SW480 (cell line): ENCODE data around the gene CACNA2D3.
"Not testable (repeated sequence)": the region's sequence is repeated elsewhere in the genome, so short reads cannot be mapped to it uniquely, and the experiment has no call there.

Source experiments
- DNase-seq: peaks from one replicate; pipeline ENCODE4 v3.0.0-alpha.2; 2016; ENCODE audit warnings: low spot score

The CACNA2D3 gene

DNA sequence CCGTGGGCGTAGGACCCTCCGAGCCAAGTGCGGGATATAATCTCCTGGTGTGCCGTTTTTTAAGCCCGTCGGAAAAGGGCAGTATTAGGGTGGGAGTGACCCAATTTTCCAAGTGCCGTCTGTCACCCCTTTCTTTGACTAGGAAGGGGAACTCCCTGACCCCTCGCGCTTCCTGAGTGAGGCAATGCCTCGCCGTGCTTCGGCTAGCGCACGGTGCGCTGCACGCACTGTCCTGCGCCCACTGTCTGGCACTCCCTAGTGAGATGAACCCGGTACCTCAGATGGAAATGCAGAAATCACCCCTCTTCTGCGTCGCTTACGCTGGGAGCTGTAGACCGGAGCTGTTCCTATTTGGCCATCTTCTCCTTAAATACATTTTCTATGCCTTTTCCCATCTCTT, 342.2 kb downstream of the CACNA2D3 start:
- DNase-seq = not testable (repeated sequence)

DNA sequence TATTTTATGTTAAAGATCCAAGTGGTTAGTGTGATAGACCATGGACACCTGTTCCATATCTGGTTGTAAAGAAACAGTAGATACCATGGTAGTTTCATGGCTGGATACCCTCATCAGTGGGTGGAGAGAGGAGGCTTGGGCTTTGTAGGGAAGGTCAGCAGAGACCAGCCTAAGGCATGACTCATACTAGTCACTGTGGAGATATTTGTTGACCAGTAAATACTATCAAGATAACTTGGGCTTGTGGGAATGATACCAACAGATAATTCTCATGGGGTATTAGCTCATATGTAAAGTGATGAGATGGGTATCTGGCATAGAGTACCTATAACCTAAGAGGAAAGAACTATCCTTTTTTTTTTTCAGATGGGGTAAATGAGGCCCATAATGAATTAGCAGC, 354.5 kb downstream of the CACNA2D3 start:
- DNase-seq = no peak

DNA sequence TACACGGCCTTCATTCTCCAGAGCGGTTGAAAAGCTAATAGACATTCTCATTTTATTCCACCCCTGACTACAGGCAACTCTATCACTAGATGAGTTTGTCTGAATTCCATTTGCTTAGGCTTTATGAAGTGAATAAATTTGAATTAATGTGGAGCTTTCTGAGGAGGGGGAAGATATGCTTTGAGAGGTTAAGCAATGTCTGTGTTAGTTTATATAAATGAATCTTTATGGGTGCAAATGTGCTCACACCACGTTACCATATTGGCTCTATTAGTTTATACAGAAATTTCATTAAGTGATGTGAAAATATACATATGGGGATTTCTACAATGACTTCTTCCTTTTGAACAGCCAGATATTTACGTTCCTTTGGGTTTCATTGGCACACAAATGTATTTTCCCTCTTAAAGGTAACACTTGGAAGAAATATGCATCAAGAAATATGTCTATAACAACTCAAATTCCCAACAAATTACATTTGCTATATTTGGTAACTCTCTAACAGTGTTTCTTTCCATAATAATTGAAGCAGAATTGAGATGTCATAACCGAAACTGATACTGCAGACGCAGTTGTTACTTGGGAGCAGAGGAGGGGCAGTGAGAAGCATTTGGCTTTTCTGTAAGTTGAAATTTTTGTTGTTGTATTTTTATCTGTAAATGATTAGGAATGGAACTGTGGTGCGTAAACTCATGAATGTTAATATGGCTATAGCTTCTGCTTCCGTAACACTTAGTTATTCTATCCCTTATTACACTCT, 359.4 kb downstream of the CACNA2D3 start:
- no peak for DNase-seq

GRCh38 chr3:54484334-54484733, 362.0 kb downstream of the CACNA2D3 start:
- DNase-seq = no peak

GRCh38 chr3:54486317-54486716, 364.0 kb downstream of the CACNA2D3 start:
- DNase-seq = no peak

GRCh38 chr3:54488297-54488696, 365.9 kb downstream of the CACNA2D3 start:
- no peak for DNase-seq

- no peak for DNase-seq
Measured at GRCh38 chr3:54494209-54494608, 371.9 kb downstream of the CACNA2D3 start.

DNA sequence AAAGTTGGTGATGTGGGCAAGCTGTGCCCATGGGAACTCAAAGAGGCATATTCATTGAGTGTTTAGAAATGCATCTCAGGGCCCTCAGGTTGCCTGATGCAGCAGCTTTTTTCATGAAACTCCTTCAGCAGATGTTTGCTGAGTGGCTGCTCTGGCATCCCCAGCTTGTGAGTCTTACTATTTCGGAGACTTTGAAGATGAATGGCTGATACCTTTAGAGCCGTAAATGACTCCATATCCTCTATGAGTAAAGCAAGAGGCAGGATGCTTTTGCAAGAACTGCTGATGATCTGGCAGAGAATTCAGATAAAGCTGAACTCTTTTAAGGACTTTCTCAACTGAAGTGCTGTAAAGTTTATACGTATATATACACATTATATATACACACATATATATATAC, 384.3 kb downstream of the CACNA2D3 start:
- no peak for DNase-seq

DNA sequence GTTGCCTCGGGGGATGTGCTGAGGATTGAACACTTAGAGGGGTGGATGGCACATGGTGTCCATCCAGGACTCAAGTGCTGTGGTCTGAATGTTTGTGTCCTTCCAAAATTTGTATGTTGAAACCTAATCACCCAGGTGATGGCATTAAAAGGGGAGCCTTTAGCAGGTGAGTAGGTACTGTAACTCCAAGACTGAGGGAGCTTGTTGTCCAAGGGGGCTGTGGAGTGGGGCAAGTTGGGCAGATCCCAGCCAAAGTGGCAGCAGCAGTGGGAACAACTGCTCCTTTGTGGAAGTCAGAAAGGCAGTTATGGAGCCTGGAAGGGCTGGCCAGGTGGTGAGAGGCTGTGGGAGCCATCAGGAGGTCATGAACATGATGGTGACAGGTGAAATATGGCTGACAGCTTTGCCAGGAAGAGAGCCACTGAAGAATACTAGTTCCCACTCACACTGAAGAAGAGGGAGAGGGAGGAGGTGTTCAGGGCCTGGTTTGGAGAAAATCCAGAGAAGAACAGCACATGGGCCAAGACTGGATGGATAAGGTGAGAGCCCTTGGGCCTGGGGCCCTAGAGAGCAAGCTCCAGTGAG, 385.6 kb downstream of the CACNA2D3 start:
- DNase-seq = no peak

DNA sequence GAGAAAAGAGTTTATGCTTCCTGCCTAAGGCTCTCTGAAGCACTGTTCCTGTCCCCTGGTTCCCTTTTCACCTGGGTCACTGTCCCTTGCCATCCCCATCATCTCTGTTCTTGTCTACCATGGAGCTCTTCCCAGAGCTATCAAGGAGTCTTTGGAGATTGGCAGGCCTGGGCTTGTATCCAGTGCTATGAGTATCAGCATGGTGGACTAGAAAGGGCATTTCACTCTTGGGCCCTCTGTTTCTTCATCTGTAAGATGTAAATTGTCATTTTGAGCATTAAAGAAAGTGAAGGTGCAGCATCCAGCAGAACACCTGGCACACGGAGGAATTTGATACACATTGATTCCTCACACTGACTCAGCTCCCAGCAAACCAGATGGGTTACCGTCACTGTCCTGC, 388.2 kb downstream of the CACNA2D3 start:
- no peak for DNase-seq

GRCh38 chr3:54511766-54512365, 389.5 kb downstream of the CACNA2D3 start:
- no peak for DNase-seq

DNA sequence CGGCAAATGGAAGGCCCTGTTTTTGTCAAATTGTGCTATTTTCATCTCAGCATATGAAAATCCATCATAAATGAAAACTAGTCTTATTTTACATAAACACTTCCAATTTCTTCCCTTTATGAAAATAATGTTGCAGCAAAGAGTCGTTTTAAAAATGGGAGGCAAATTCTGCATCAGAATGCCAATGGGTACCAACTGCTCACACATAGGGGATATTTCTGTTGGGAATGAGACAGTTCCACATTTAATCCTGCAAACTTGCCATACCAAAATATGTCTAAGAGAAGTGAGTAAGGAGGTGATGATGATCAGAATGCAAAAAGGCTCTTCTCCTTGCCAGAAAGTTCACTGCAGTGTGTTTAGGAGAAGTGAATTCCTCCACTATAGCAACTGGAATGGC, 391.7 kb downstream of the CACNA2D3 start:
- no peak for DNase-seq

DNA sequence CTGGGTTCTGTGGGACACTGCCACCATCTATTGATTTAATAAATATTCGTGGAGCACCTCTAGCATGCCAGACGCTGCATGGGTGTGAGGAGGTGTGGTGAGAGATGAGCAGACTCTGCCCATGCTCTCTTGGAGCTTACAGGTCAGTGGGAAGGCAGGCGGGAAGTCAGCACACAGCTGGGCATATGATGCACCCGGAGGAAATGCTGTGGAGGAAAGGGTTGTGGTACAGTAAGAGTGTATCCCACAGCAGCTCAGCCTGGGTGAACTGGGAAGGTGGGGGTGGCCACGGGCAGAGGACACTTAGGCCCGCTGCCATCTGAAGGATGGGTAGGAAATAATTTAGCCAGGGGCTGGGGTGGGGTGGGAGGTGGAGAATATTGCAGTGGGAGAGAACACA, 392.1 kb downstream of the CACNA2D3 start:
- DNase-seq = no peak

GRCh38 chr3:54515441-54516213, 393.3 kb downstream of the CACNA2D3 start:
- no peak for DNase-seq

GRCh38 chr3:54517424-54517823, 395.1 kb downstream of the CACNA2D3 start:
- DNase-seq = no peak

DNA sequence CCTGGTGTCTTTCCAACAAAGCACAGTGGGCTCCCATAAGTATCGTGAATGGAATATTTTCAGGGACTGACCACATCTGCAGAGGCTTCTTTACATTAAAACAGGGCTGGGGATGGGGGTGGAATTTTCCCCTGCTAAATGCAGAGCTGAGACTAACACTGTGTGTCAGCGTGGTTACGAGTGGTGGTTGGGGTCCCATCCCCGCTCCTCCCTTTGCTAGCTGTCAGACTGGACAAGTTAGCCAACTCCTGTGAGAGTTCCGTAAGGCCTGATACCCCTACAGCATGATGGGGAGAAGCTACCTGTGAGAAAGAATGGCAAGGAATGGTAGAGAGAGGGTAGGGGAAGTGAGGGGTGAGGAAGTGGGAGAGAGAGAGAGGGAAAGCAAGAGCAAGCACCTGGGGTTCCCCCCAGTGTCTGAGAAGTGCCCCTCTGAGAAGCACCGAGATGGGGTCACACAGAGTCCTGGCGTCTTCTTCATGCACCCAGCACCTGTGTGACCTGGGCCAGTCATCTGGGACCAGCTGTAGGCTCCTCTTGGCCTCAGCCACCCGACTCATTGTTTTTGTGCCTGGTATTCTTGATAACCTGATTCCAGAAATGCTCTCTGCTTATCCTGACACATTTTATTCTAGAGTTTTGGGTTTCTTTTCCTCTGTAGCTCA, 395.8 kb downstream of the CACNA2D3 start:
- DNase-seq = no peak

DNA sequence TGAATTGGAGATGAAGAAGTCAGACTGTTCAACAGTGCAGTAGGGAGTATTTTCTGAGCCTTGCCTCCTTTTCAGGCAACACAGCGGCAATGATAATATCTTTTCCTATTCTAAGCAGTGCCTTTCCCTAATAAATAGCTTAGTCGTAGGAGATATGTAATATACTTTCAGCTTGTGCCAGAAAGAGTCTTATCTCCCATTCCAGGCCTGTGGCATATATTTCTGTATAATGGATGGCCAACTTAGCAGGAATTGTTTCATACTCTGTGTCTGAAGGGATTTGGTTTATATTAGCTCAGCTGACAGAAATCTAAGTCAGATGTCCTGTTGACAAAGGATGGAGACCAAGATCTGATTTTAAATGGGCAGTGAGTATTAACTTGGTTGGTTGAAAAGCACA, 397.1 kb downstream of the CACNA2D3 start:
- DNase-seq = no peak

DNA sequence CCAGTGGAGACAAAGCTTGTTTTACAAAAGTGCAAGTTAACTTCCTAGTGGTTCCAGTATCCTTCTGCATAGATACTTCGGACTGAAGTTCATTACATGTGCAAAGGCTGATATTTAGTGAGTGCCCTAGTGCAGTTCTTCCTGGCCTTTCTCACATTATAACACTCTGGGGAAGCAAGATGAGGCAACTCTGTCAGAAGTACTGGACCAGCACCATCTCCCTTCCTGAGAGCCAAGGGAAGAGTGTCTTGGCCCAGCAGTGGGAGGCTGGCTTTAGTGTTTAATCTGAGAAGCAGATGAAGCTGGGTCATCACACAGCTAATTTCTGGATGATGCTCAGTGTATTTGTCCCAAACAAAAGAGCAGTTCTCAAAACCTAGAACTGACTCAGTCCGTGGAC, 397.7 kb downstream of the CACNA2D3 start:
- no peak for DNase-seq

GRCh38 chr3:54527521-54527920, 405.2 kb downstream of the CACNA2D3 start:
- DNase-seq = no peak

- DNase-seq = no peak
Measured at GRCh38 chr3:54527953-54528352, 405.6 kb downstream of the CACNA2D3 start.

DNA sequence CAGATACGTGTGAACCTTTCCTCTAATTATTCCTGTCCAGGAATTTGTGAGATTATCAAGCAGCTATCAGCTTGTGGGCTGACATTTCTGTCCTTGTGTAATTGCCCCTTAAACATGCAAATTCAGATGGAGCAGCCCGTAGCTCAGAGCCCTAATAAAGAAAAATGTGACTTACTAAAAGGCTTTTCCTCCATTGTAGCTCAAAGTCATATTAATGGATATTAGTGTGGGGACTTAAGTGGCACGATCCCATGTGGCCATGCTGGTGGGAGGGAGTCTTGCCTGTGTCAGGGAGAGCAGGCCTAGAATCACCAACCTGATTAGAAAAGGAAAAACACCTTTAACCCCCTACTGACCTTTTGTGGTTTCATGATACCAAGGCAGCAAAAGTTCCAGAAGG, 406.3 kb downstream of the CACNA2D3 start:
- DNase-seq = no peak

- no peak for DNase-seq
Measured at GRCh38 chr3:54530091-54530490, 407.7 kb downstream of the CACNA2D3 start.
